Measurements from ENCODE around the gene OR52L1.

- TF ChIP-seq, protein P1, sequence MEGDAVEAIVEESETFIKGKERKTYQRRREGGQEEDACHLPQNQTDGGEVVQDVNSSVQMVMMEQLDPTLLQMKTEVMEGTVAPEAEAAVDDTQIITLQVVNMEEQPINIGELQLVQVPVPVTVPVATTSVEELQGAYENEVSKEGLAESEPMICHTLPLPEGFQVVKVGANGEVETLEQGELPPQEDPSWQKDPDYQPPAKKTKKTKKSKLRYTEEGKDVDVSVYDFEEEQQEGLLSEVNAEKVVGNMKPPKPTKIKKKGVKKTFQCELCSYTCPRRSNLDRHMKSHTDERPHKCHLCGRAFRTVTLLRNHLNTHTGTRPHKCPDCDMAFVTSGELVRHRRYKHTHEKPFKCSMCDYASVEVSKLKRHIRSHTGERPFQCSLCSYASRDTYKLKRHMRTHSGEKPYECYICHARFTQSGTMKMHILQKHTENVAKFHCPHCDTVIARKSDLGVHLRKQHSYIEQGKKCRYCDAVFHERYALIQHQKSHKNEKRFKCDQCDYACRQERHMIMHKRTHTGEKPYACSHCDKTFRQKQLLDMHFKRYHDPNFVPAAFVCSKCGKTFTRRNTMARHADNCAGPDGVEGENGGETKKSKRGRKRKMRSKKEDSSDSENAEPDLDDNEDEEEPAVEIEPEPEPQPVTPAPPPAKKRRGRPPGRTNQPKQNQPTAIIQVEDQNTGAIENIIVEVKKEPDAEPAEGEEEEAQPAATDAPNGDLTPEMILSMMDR (IDR thresholded peaks at IDR 0.05): no peak
- no peak for TF ChIP-seq POLR2A (IDR thresholded peaks at IDR 0.05)
These were observed 3.3 kb downstream of the OR52L1 start for GRCh38 chr11:5983443-5983842.

Data from right lobe of liver (tissue), 4 donors.